Smooth muscle cell (in vitro differentiated cells): ENCODE measurements around the gene EMC8. TPM values are rescaled to one million over a fixed set of nuclear protein-coding genes. Genes with fewer than 3 reads are reported as not detected.

Experiments used
- DNase-seq: peaks from one replicate; lab custom pipeline; 2025; ENCODE audit not compliant: unreplicated experiment; lab: John Stamatoyannopoulos, UW
- H2AFZ ChIP-seq: fragments of 200-600 bp; sonication (generic); 2 replicates; pipeline ENCODE4 v1.6.0; 2016; ENCODE audit warnings: antibody characterized with exemption, low read depth, mild to moderate bottlenecking
- H3F3A ChIP-seq: fragments of 200-600 bp; sonication (generic); 2 replicates; pipeline ENCODE4 v1.6.0; 2017; ENCODE audit warnings: antibody characterized with exemption, low read depth
- H3K27ac ChIP-seq: fragments of 200-600 bp; sonication (generic); 2 replicates; pipeline ENCODE4 v1.5.1; 2016; ENCODE audit warnings: low read depth, mild to moderate bottlenecking
- H3K27me3 ChIP-seq: fragments of 200-600 bp; sonication (generic); 2 replicates; pipeline ENCODE4 v1.6.1; 2016; ENCODE audit warnings: low read depth, mild to moderate bottlenecking
- H3K36me3 ChIP-seq: fragments of 200-600 bp; sonication (generic); 2 replicates; pipeline ENCODE4 v1.5.1; 2016; ENCODE audit warnings: low read depth
- H3K4me1 ChIP-seq: fragments of 200-600 bp; sonication (generic); 2 replicates; pipeline ENCODE4 v1.5.1; 2016; ENCODE audit warnings: low read depth
- H3K4me2 ChIP-seq: fragments of 200-600 bp; sonication (generic); 2 replicates; pipeline ENCODE4 v1.6.0; 2016; ENCODE audit warnings: mild to moderate bottlenecking
- H3K4me3 ChIP-seq: fragments of 200-600 bp; sonication (generic); 2 replicates; pipeline ENCODE4 v1.5.1; 2016; ENCODE audit warnings: mild to moderate bottlenecking
- H3K79me2 ChIP-seq: fragments of 200-600 bp; sonication (generic); 2 replicates; pipeline ENCODE4 v1.6.0; 2016; ENCODE audit warnings: low read depth, mild to moderate bottlenecking
- H3K9ac ChIP-seq: fragments of 200-600 bp; sonication (generic); 2 replicates; pipeline ENCODE4 v1.6.0; 2016; ENCODE audit warnings: low read depth
- H3K9me3 ChIP-seq: fragments of 200-600 bp; sonication (generic); replicated peaks from 2 replicates; pipeline ENCODE4 v1.5.1; 2016; ENCODE audit warnings: low read depth
- H4K20me1 ChIP-seq: fragments of 200-600 bp; sonication (generic); 2 replicates; pipeline ENCODE4 v1.6.0; 2016; ENCODE audit warnings: low read depth
- CTCF ChIP-seq: fragments of 200-600 bp; sonication (generic); IDR thresholded peaks from 2 replicates; pipeline ENCODE4 v1.5.1; 2017; ENCODE audit warnings: borderline replicate concordance, mild to moderate bottlenecking, antibody characterized with exemption; ENCODE audit not compliant: insufficient read depth, poor library complexity, severe bottlenecking
- WGBS: methylation state at CpG from one replicate; pipeline ENCODE4 v1.1.7; 2016; ENCODE audit warnings: low lambda C conversion rate; 5-methylcytosine and 5-hydroxymethylcytosine counted together
- polyA plus RNA-seq: library from polyadenylated mRNA; unstranded; fragments of >200 nt; fragmentation: Nextera tagmentation; extraction: Ambion mirVana; gene quantifications from 2 replicates; pipeline ENCODE4 v1.2.1, GENCODE V29; 2016
- total RNA-seq: library from RNA; depleted of rRNA; stranded (reverse); fragments of >200 nt; gene quantifications from 2 replicates; pipeline ENCODE4 v1.2.3, GENCODE V29; 2014

Gene EMC8
- total and polyA plus RNA-seq, 2 experiments from 2014 or later, result 40.4 to 40.9 TPM

- H2AFZ ChIP-seq, result no peak overlapping the region
- no peaks in the 10 kb centered on the region for H3K36me3 ChIP-seq
- DNase-seq, result no peak
- no peaks in the 10 kb centered on the region for H3K4me1 ChIP-seq
- H3K79me2 ChIP-seq, result no peaks in the 10 kb centered on the region
- H3F3A ChIP-seq, result no peaks in the 10 kb centered on the region
- H4K20me1 ChIP-seq, result no peaks in the 10 kb centered on the region
- TF ChIP-seq CTCF, result no peak
- H3K4me2 ChIP-seq, result no peak overlapping the region
- no peaks in the 10 kb centered on the region for H3K9me3 ChIP-seq
- WGBS, result 88% methylated on average over 22 of the region's 22 CpGs
- H3K27ac ChIP-seq, result no peak overlapping the region
- H3K9ac ChIP-seq, result no peak overlapping the region
- H3K4me3 ChIP-seq, result no peak overlapping the region
- peaks cover 18% of the 10 kb centered on the region for H3K27me3 ChIP-seq
Observed at GRCh38 chr16:85835956-85836705, 36.8 kb upstream of the EMC8 start.

GRCh38 chr16:85835227-85835751, 35.9 kb upstream of the EMC8 start:
- no peaks in the 10 kb centered on the region for H3K4me1 ChIP-seq
- H3K27ac ChIP-seq, result no peak overlapping the region
- H3K9ac ChIP-seq, result no peak overlapping the region
- DNase-seq, result no peak
- H3K79me2 ChIP-seq, result no peaks in the 10 kb centered on the region
- H2AFZ ChIP-seq, result no peak overlapping the region
- H3K36me3 ChIP-seq, result no peaks in the 10 kb centered on the region
- no peak overlapping the region for H3K4me2 ChIP-seq
- peaks cover 18% of the 10 kb centered on the region for H3K27me3 ChIP-seq
- no peaks in the 10 kb centered on the region for H3F3A ChIP-seq
- no peak overlapping the region for H3K4me3 ChIP-seq
- no peak for TF ChIP-seq CTCF
- 85% methylated on average over 21 of the region's 21 CpGs for WGBS
- no peaks in the 10 kb centered on the region for H3K9me3 ChIP-seq
- no peaks in the 10 kb centered on the region for H4K20me1 ChIP-seq

- no peak for TF ChIP-seq CTCF
Observed at GRCh38 chr16:85834741-85835140, 35.4 kb upstream of the EMC8 start.

More at GRCh38 chr16:85834741-85835140, 35.4 kb upstream of the EMC8 start:
- Histone ChIP-seq H3K4me1 (no peaks in the 10 kb centered on the region), H3F3A (no peaks in the 10 kb centered on the region), H3K79me2 (no peaks in the 10 kb centered on the region), H2AFZ (no peak overlapping the region), H3K27ac (no peak overlapping the region), H3K36me3 (no peaks in the 10 kb centered on the region), H3K4me3 (no peak overlapping the region), H3K9ac (no peak overlapping the region), H3K9me3 (no peaks in the 10 kb centered on the region), H3K4me2 (no peak overlapping the region), H3K27me3 (peaks cover 18% of the 10 kb centered on the region), H4K20me1 (no peaks in the 10 kb centered on the region)
- no peak for DNase-seq
- 84% methylated on average over 5 of the region's 5 CpGs for WGBS
